22Rv1 (cell line): ENCODE results near the gene TRMT10A.

Experiments used
- ZFX ChIP-seq: fragments of 450-650 bp; IDR thresholded peaks from 2 replicates; pipeline ENCODE4 v1.6.1; 2017; ENCODE audit warnings: antibody characterized with exemption, borderline replicate concordance
- TF ChIP-seq, protein P1 (sequence below): fragments of 450-650 bp; IDR thresholded peaks from 2 replicates; pipeline ENCODE4 v1.5.1; 2017; ENCODE audit warnings: mild to moderate bottlenecking

DNA sequence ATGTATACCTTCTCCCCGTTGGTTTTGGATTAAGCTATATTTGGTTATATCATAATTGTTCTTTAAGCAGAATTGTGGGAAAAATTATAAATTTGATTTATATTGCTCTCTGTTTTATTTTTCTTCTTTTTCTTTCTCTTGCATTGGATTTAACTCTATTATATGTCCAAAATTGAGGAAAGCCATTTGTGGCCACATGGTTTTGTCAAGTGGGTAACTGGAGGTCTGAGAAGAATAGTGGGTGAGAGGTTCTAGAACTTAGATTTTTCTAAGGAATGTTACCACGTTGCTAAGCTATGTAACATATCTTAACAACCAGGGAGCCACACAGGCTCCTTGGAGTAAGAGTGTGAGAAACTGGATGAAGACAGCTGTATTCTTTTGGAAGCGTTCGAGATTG lies 53.1 kb downstream of the TRMT10A start, which contains the start of gene C4orf17:
- TF ChIP-seq, protein P1, sequence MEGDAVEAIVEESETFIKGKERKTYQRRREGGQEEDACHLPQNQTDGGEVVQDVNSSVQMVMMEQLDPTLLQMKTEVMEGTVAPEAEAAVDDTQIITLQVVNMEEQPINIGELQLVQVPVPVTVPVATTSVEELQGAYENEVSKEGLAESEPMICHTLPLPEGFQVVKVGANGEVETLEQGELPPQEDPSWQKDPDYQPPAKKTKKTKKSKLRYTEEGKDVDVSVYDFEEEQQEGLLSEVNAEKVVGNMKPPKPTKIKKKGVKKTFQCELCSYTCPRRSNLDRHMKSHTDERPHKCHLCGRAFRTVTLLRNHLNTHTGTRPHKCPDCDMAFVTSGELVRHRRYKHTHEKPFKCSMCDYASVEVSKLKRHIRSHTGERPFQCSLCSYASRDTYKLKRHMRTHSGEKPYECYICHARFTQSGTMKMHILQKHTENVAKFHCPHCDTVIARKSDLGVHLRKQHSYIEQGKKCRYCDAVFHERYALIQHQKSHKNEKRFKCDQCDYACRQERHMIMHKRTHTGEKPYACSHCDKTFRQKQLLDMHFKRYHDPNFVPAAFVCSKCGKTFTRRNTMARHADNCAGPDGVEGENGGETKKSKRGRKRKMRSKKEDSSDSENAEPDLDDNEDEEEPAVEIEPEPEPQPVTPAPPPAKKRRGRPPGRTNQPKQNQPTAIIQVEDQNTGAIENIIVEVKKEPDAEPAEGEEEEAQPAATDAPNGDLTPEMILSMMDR: no peak
- no peak for TF ChIP-seq ZFX
